Bone marrow (tissue), 2 donors: ENCODE data around the gene HRH3.

ENCODE experiments used
- DNase-seq, 2 donors: peaks; one replicate each; lab custom pipeline; 2025; lab: John Stamatoyannopoulos, UW

The HRH3 gene

DNA sequence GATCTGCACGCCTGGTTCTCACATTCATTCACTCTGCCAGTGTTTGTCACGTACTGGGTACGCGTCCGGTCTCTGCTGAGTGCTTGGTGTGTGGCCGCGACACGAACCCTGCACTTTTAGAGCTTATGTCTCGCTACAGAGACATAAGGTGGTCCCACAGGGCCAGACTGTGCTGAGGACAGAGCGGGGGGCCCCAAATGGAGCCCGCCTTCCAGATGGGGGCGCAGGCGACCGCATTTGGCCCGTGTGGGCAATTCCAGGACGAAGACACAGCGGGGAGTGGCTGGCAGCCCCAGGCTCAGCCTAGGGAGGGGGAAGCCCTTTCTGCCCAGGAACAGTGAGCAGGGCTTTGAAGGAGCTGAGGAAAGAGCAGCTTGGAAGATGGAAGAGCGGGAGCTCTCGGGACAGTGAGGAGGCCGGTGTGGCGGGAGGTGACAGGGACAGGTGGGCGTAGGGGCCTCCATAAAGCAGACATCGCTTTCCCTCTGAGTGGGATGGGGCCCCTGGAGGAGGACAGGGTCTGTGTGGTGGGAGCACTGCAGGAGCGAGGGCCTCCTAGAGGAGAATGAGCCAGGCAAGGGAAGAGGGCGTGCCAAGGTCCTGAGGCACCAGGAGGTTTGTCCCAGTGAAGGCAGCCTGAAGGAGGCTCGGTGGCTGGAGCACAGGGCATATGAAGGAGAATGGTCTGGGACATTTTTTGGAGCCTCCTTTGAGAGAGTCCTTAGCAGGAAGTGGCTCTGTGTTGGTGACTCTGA lies 45.0 kb downstream of the HRH3 start:
- DNase-seq, result no peak

- no peak for DNase-seq
Observed at GRCh38 chr20:62174021-62174804, 45.9 kb downstream of the HRH3 start.

GRCh38 chr20:62172666-62173065 lies 47.4 kb downstream of the HRH3 start:
- DNase-seq, result no peak

DNA sequence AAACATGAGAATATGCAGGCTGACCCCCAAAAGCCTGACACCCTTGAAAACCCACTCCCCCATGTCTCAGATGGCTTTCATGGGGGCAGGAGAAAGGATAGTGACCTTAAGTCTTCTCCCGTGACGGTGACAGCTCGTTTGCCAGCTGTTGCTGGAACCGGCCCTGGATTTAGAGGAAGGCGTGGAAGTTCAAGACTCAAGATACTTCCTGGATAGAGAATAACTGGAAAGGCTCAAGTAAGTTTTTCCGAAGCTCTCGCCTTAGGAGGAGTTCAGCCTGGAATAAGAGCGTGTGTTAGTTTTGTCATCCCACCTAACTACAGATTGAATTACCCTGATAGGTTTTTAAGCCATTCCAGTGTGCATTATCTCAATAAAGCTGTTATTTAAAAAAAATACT lies 48.8 kb downstream of the HRH3 start:
- no peak for DNase-seq

GRCh38 chr20:62170536-62170935 lies 49.5 kb downstream of the HRH3 start:
- no peak for DNase-seq

GRCh38 chr20:62168890-62169435 lies 51.1 kb downstream of the HRH3 start:
- no peak for DNase-seq

- no peak for DNase-seq
Observed at GRCh38 chr20:62168061-62168460, 52.0 kb downstream of the HRH3 start.

DNA sequence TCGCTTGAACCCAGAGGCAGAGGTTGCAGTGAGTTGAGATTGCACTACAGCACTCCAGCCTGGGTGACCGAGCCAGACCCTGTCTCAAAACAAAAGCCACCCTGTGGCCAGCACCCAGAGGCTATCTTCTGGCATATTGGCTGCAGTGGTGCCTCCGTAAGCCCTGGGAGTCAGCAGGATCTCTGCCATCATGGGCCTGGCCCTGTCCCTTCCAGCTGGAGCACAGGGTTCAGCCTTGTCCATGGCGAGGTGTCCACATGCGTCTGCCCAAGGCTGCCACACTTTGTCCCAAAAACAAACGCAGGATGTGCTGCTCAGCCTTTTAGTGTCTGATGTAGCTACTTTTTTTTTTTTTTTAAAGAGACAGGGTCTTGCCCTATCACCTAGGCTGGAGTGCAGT lies 52.6 kb downstream of the HRH3 start:
- no peak for DNase-seq

DNA sequence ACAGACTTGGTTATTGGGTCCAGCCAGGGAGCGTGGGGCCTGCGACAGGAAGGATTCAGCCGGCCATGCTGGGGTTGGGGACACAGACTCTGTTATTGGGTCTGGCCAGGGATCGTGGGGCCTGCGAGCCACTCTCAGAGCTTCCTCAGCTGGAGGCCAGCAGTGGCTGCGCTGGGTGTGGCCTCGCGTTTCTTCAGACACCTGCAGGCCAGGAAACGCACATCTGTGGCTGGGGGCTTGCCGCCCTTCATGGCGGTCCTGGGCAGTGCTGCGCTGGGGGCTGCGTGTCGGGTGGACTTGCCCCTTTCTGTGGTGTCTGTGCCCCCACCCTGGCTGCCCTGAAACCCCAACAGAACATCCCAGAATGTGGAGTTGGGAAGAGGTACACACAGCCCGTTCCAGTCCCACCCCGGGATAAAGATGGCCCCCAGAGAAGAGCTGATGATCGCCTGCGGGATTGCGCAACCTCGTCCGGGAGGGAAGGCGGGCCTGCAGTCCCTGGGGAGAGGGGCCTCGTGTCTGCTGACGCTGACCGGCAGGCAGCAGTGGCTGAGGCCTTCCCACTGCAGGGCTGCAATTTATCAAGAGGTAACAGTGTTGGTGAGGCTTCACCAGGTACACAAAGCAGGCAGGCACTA lies 54.2 kb downstream of the HRH3 start:
- DNase-seq, result no peak
